ENCODE data around the gene PRKCZ. TPM values are rescaled to one million over a fixed set of nuclear protein-coding genes. Genes with fewer than 3 reads are reported as not detected.

The PRKCZ gene
- total RNA-seq, 2 experiments from 2014 or later = 6.8 to 12.8 TPM

- Mint-ChIP-seq H3K4me1 (peaks cover 2% of the 10 kb centered on the region), H3K27me3 (no peaks in the 10 kb centered on the region), H3K27ac (no peak overlapping the region), H3K36me3 (no peaks in the 10 kb centered on the region), H3K9me3 (ENCODE audit: low read depth) (no peaks in the 10 kb centered on the region), H3K4me3 (no peak overlapping the region)
- no peak for DNase-seq
- no peak for ATAC-seq
- CTCF ChIA-PET = interaction anchor here (4.1 kb wide), 1 partner anchor 13 kb away, joined by 24 read pairs; no protein-coding TSS in a partner anchor
Observed at GRCh38 chr1:2175681-2176454, 125.7 kb downstream of the PRKCZ start.

- Mint-ChIP-seq H3K27me3 (no peaks in the 10 kb centered on the region), H3K27ac (no peak overlapping the region), H3K4me1 (peaks cover 2% of the 10 kb centered on the region), H3K36me3 (no peaks in the 10 kb centered on the region), H3K4me3 (no peak overlapping the region), H3K9me3 (ENCODE audit: low read depth) (no peaks in the 10 kb centered on the region)
- ATAC-seq (no peak), DNase-seq (no peak)
- CTCF ChIA-PET = interaction anchor here (4.1 kb wide), 1 partner anchor 12 kb away, joined by 24 read pairs; no protein-coding TSS in a partner anchor
Observed at GRCh38 chr1:2176615-2177014, 126.4 kb downstream of the PRKCZ start.

- DNase-seq = no peak
- Mint-ChIP-seq H3K9me3 (ENCODE audit: low read depth) (no peaks in the 10 kb centered on the region), H3K4me1 (peaks cover 2% of the 10 kb centered on the region), H3K4me3 (no peak overlapping the region), H3K27ac (no peak overlapping the region), H3K36me3 (no peaks in the 10 kb centered on the region), H3K27me3 (no peaks in the 10 kb centered on the region)
- CTCF ChIA-PET = no interaction called here
- no peak for ATAC-seq
Observed at GRCh38 chr1:2177541-2177940, 127.3 kb downstream of the PRKCZ start.

GRCh38 chr1:2177946-2178538 is 127.8 kb downstream of the PRKCZ start:
- H3K9me3 Mint-ChIP-seq (ENCODE audit: low read depth) = no peaks in the 10 kb centered on the region
- DNase-seq (no peak), ATAC-seq (no peak)
- CTCF ChIA-PET = no interaction called here
- peaks cover 2% of the 10 kb centered on the region for H3K4me1 Mint-ChIP-seq
- no peaks in the 10 kb centered on the region for H3K27me3 Mint-ChIP-seq
- H3K36me3 Mint-ChIP-seq = no peaks in the 10 kb centered on the region
- H3K27ac Mint-ChIP-seq = no peak overlapping the region
- H3K4me3 Mint-ChIP-seq = no peak overlapping the region

- Mint-ChIP-seq H3K27me3 (no peaks in the 10 kb centered on the region), H3K4me1 (peaks cover 2% of the 10 kb centered on the region), H3K9me3 (ENCODE audit: low read depth) (no peaks in the 10 kb centered on the region), H3K4me3 (no peak overlapping the region), H3K36me3 (no peaks in the 10 kb centered on the region), H3K27ac (no peak overlapping the region)
- ATAC-seq = no peak
- CTCF ChIA-PET = no interaction called here
- DNase-seq = no peak
Observed at GRCh38 chr1:2178875-2179274, 128.7 kb downstream of the PRKCZ start.

GRCh38 chr1:2179283-2180013 is 129.2 kb downstream of the PRKCZ start:
- peaks cover 2% of the 10 kb centered on the region for H3K4me1 Mint-ChIP-seq
- no peak for ATAC-seq
- H3K27ac Mint-ChIP-seq = no peak overlapping the region
- CTCF ChIA-PET = no interaction called here
- H3K4me3 Mint-ChIP-seq = no peak overlapping the region
- H3K36me3 Mint-ChIP-seq = no peaks in the 10 kb centered on the region
- H3K27me3 Mint-ChIP-seq = no peaks in the 10 kb centered on the region
- no peaks in the 10 kb centered on the region for H3K9me3 Mint-ChIP-seq (ENCODE audit: low read depth)
- no peak for DNase-seq

- no peak for ATAC-seq
- Mint-ChIP-seq H3K4me1 (no peaks in the 10 kb centered on the region), H3K27me3 (no peaks in the 10 kb centered on the region), H3K9me3 (ENCODE audit: low read depth) (no peaks in the 10 kb centered on the region), H3K4me3 (no peak overlapping the region), H3K27ac (no peak overlapping the region), H3K36me3 (no peaks in the 10 kb centered on the region)
- DNase-seq = no peak
- CTCF ChIA-PET = no interaction called here
Observed at GRCh38 chr1:2180297-2181245, 130.4 kb downstream of the PRKCZ start.

GRCh38 chr1:2181271-2181670 is 131.1 kb downstream of the PRKCZ start:
- Mint-ChIP-seq H3K36me3 (no peaks in the 10 kb centered on the region), H3K27me3 (no peaks in the 10 kb centered on the region), H3K4me3 (no peak overlapping the region), H3K4me1 (no peaks in the 10 kb centered on the region), H3K9me3 (ENCODE audit: low read depth) (no peaks in the 10 kb centered on the region), H3K27ac (no peak overlapping the region)
- ATAC-seq = no peak
- CTCF ChIA-PET = no interaction called here
- DNase-seq = no peak

GRCh38 chr1:2181752-2182151 is 131.5 kb downstream of the PRKCZ start:
- H3K27me3 Mint-ChIP-seq = no peaks in the 10 kb centered on the region
- DNase-seq = no peak
- no peaks in the 10 kb centered on the region for H3K9me3 Mint-ChIP-seq (ENCODE audit: low read depth)
- CTCF ChIA-PET = no interaction called here
- no peaks in the 10 kb centered on the region for H3K4me1 Mint-ChIP-seq
- H3K4me3 Mint-ChIP-seq = no peak overlapping the region
- H3K27ac Mint-ChIP-seq = no peak overlapping the region
- no peaks in the 10 kb centered on the region for H3K36me3 Mint-ChIP-seq
- ATAC-seq = no peak

GRCh38 chr1:2182376-2182775 is 132.2 kb downstream of the PRKCZ start:
- CTCF ChIA-PET = interaction anchor here (1.6 kb wide), 1 partner anchor 8 kb away, joined by 5 read pairs; no protein-coding TSS in a partner anchor
- H3K4me3 Mint-ChIP-seq = no peak overlapping the region
- H3K27me3 Mint-ChIP-seq = no peaks in the 10 kb centered on the region
- no peak for ATAC-seq
- no peak for DNase-seq
- no peaks in the 10 kb centered on the region for H3K36me3 Mint-ChIP-seq
- H3K9me3 Mint-ChIP-seq (ENCODE audit: low read depth) = no peaks in the 10 kb centered on the region
- no peak overlapping the region for H3K27ac Mint-ChIP-seq
- no peaks in the 10 kb centered on the region for H3K4me1 Mint-ChIP-seq

- H3K27me3 Mint-ChIP-seq = no peaks in the 10 kb centered on the region
- ATAC-seq (no peak), DNase-seq (no peak)
- CTCF ChIA-PET = interaction anchor here (1.0 kb wide), 1 partner anchor 9 kb away, joined by 4 read pairs; no protein-coding TSS in a partner anchor
- no peaks in the 10 kb centered on the region for H3K36me3 Mint-ChIP-seq
- no peak overlapping the region for H3K27ac Mint-ChIP-seq
- H3K4me3 Mint-ChIP-seq = no peak overlapping the region
- H3K4me1 Mint-ChIP-seq = no peaks in the 10 kb centered on the region
- no peaks in the 10 kb centered on the region for H3K9me3 Mint-ChIP-seq (ENCODE audit: low read depth)
Observed at GRCh38 chr1:2183937-2184334, 133.7 kb downstream of the PRKCZ start.

- no peak overlapping the region for H3K27ac Mint-ChIP-seq
- H3K4me1 Mint-ChIP-seq = peaks cover 4% of the 10 kb centered on the region
- H3K4me3 Mint-ChIP-seq = no peak overlapping the region
- DNase-seq (no peak), ATAC-seq (no peak)
- CTCF ChIA-PET = interaction anchor here (1.0 kb wide), 1 partner anchor 10 kb away, joined by 4 read pairs; no protein-coding TSS in a partner anchor
- no peaks in the 10 kb centered on the region for H3K9me3 Mint-ChIP-seq (ENCODE audit: low read depth)
- no peaks in the 10 kb centered on the region for H3K27me3 Mint-ChIP-seq
- H3K36me3 Mint-ChIP-seq = no peaks in the 10 kb centered on the region
Observed at GRCh38 chr1:2184531-2184930, 134.3 kb downstream of the PRKCZ start.

GRCh38 chr1:2184934-2185333 is 134.7 kb downstream of the PRKCZ start:
- DNase-seq = no peak
- Mint-ChIP-seq H3K4me3 (no peak overlapping the region), H3K36me3 (no peaks in the 10 kb centered on the region), H3K27me3 (no peaks in the 10 kb centered on the region), H3K4me1 (peaks cover 4% of the 10 kb centered on the region), H3K9me3 (ENCODE audit: low read depth) (no peaks in the 10 kb centered on the region), H3K27ac (no peak overlapping the region)
- no peak for ATAC-seq
- CTCF ChIA-PET = interaction anchor here (1.0 kb wide), 1 partner anchor 10 kb away, joined by 4 read pairs; no protein-coding TSS in a partner anchor
